HG02763 (cell line): ENCODE measurements around the gene MYO7A.

ENCODE experiments used
- ATAC-seq: cut with Tn5 transposase; IDR thresholded peaks from one replicate; pipeline ENCODE4 v1.9.1; 2021; ENCODE audit warnings: mild to moderate bottlenecking, moderate library complexity; ENCODE audit not compliant: unreplicated experiment

The MYO7A gene

GRCh38 chr11:77159937-77160495 lies 32.0 kb downstream of the MYO7A start:
- ATAC-seq: no peak

GRCh38 chr11:77163271-77163670 lies 35.2 kb downstream of the MYO7A start:
- ATAC-seq: no peak

- no peak for ATAC-seq
Observed at GRCh38 chr11:77165066-77165465, 37.0 kb downstream of the MYO7A start.

GRCh38 chr11:77166021-77166420 lies 38.0 kb downstream of the MYO7A start:
- no peak for ATAC-seq

GRCh38 chr11:77167111-77167626 lies 39.1 kb downstream of the MYO7A start:
- no peak for ATAC-seq

GRCh38 chr11:77167791-77168190 lies 39.7 kb downstream of the MYO7A start:
- ATAC-seq: no peak

- no peak for ATAC-seq
Observed at GRCh38 chr11:77170107-77170506, 42.1 kb downstream of the MYO7A start.

- no peak for ATAC-seq
Observed at GRCh38 chr11:77171254-77171653, 43.2 kb downstream of the MYO7A start.

GRCh38 chr11:77171885-77172665 lies 44.0 kb downstream of the MYO7A start:
- no peak for ATAC-seq

GRCh38 chr11:77172666-77172982 lies 44.6 kb downstream of the MYO7A start:
- ATAC-seq: no peak

- ATAC-seq: no peak
Observed at GRCh38 chr11:77173494-77173893, 45.4 kb downstream of the MYO7A start.

GRCh38 chr11:77174559-77174958 lies 46.5 kb downstream of the MYO7A start:
- ATAC-seq: no peak

GRCh38 chr11:77175021-77175842 lies 47.2 kb downstream of the MYO7A start:
- no peak for ATAC-seq

- ATAC-seq: no peak
Observed at GRCh38 chr11:77175869-77176539, 48.0 kb downstream of the MYO7A start.

- no peak for ATAC-seq
Observed at GRCh38 chr11:77176996-77177395, 49.0 kb downstream of the MYO7A start.

- ATAC-seq: no peak
Observed at GRCh38 chr11:77178150-77178549, 50.1 kb downstream of the MYO7A start.

- no peak for ATAC-seq
Observed at GRCh38 chr11:77179048-77179447, 51.0 kb downstream of the MYO7A start.

GRCh38 chr11:77179681-77180080 lies 51.6 kb downstream of the MYO7A start:
- no peak for ATAC-seq

GRCh38 chr11:77180346-77180745 lies 52.3 kb downstream of the MYO7A start:
- ATAC-seq: no peak

- no peak for ATAC-seq
Observed at GRCh38 chr11:77181226-77181625, 53.2 kb downstream of the MYO7A start.
